ENCODE measurements around the gene FADS2. TPM values are rescaled to one million over a fixed set of nuclear protein-coding genes. Genes with fewer than 3 reads are reported as not detected.

Gene FADS2
- polyA plus RNA-seq, 1 experiment, result 327 TPM

GRCh38 chr11:61883327-61883726, 55.2 kb downstream of the FADS2 start:
- TF ChIP-seq CTCF (IDR thresholded peaks at IDR 0.05; ENCODE audit: insufficient read depth, low read depth, low read length), result no peak
- CTCF ChIA-PET, result interaction anchor here (1.7 to 7.1 kb wide), 5 partner anchors 13 to 86 kb away, joined by 4 to 49 read pairs (median 16); no protein-coding TSS in a partner anchor
- POLR2A ChIA-PET, result no interaction called here
- DNase-seq (ENCODE audit: low read depth), result no peak
- H3K27me3 ChIP-seq (ENCODE audit: control insufficient read depth, insufficient read depth, low read length), result no peaks in the 10 kb centered on the region
- no peak overlapping the region for H3K4me3 ChIP-seq (ENCODE audit: low read depth, low read length)
- peaks cover 11% of the 10 kb centered on the region for H3K36me3 ChIP-seq (ENCODE audit: control insufficient read depth, insufficient read depth, low read length)

DNA sequence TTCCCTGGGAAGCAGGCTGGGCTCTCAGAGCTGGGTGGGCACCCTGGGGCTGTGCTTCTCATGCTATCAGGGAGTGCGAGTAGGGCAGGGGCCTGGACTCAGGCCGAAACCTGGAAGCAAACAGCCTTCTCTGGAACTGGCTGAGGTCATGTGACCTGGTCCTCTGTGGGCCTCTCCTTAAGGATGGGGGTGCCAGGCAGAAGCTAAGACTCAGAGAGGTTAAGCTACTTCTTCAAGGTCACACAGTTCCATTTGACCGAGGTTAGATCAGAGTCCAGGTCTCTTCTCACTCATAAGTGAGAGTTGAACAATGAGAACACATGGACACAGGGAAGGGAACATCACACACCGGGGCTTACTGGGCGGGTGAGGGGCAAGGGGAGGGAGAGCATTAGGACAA, 55.8 kb downstream of the FADS2 start:
- ChIA-PET POLR2A (no interaction called here), CTCF (interaction anchor here (1.0 to 7.1 kb wide), 7 partner anchors 12 to 198 kb away, joined by 3 to 49 read pairs (median 6); no protein-coding TSS in a partner anchor)
- Histone ChIP-seq H3K27me3 (ENCODE audit: control insufficient read depth, insufficient read depth, low read length) (no peaks in the 10 kb centered on the region), H3K36me3 (ENCODE audit: control insufficient read depth, insufficient read depth, low read length) (peaks cover 8% of the 10 kb centered on the region; the same call in 1 of the 2 replicates), H3K4me3 (ENCODE audit: low read depth, low read length) (no peak overlapping the region)
- TF ChIP-seq CTCF (IDR thresholded peaks at IDR 0.05; ENCODE audit: insufficient read depth, low read depth, low read length), result no peak
- DNase-seq (ENCODE audit: low read depth), result no peak

GRCh38 chr11:61885166-61885778, 57.2 kb downstream of the FADS2 start:
- CTCF ChIA-PET, result interaction anchor here (1.7 to 7.1 kb wide), 6 partner anchors 13 to 197 kb away, joined by 4 to 49 read pairs (median 6); no protein-coding TSS in a partner anchor
- Histone ChIP-seq H3K36me3 (ENCODE audit: control insufficient read depth, insufficient read depth, low read length) (peaks cover 6% of the 10 kb centered on the region; the same call in 1 of the 2 replicates), H3K27me3 (ENCODE audit: control insufficient read depth, insufficient read depth, low read length) (no peaks in the 10 kb centered on the region), H3K4me3 (ENCODE audit: low read depth, low read length) (no peak overlapping the region)
- no peak for DNase-seq (ENCODE audit: low read depth)
- POLR2A ChIA-PET, result no interaction called here
- no peak for TF ChIP-seq CTCF (IDR thresholded peaks at IDR 0.05; ENCODE audit: insufficient read depth, low read depth, low read length)

GRCh38 chr11:61885784-61886580, 57.9 kb downstream of the FADS2 start:
- H3K4me3 ChIP-seq (ENCODE audit: low read depth, low read length), result no peak overlapping the region
- H3K27me3 ChIP-seq (ENCODE audit: control insufficient read depth, insufficient read depth, low read length), result no peaks in the 10 kb centered on the region
- peaks cover 6% of the 10 kb centered on the region; the same call in 1 of the 2 replicates for H3K36me3 ChIP-seq (ENCODE audit: control insufficient read depth, insufficient read depth, low read length)
- no peak for DNase-seq (ENCODE audit: low read depth)
- POLR2A ChIA-PET, result no interaction called here
- TF ChIP-seq CTCF (IDR thresholded peaks at IDR 0.05; ENCODE audit: insufficient read depth, low read depth, low read length), result no peak
- CTCF ChIA-PET, result interaction anchor here (1.7 to 7.1 kb wide), 6 partner anchors 13 to 196 kb away, joined by 4 to 49 read pairs (median 6); no protein-coding TSS in a partner anchor

DNA sequence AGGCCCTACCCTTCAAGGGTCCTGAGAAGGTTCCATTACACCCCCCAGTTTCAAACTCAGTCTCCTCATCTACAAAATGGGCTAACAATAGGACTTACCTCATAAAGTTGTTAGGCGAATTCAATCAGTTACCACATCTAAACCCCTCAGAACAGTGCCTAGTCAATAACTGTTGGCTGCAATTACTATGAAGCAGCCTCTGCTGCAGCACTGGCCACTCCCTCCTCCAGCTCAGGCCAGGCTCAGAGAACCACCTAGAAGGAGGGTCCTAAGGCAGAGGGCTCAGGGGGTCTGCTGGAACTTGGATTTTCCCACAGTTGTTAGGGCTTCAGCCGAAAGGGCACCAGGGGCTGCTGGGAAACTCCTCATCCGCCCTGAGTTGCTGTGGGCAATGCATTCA, 58.5 kb downstream of the FADS2 start:
- Histone ChIP-seq H3K27me3 (ENCODE audit: control insufficient read depth, insufficient read depth, low read length) (no peaks in the 10 kb centered on the region), H3K4me3 (ENCODE audit: low read depth, low read length) (no peak overlapping the region), H3K36me3 (ENCODE audit: control insufficient read depth, insufficient read depth, low read length) (peaks cover 6% of the 10 kb centered on the region; the same call in 1 of the 2 replicates)
- no peak for DNase-seq (ENCODE audit: low read depth)
- no peak for TF ChIP-seq CTCF (IDR thresholded peaks at IDR 0.05; ENCODE audit: insufficient read depth, low read depth, low read length)
- POLR2A ChIA-PET, result no interaction called here
- CTCF ChIA-PET, result interaction anchor here (0.5 to 3.1 kb wide), 6 partner anchors 11 to 220 kb away, joined by 3 to 16 read pairs (median 5); no protein-coding TSS in a partner anchor
